HG02759 (cell line): ENCODE data around the gene TRDN.

Experiments
- ATAC-seq: cut with Tn5 transposase; IDR thresholded peaks from one replicate; pipeline ENCODE4 v1.9.1; 2021; ENCODE audit warnings: mild to moderate bottlenecking, moderate library complexity; ENCODE audit not compliant: unreplicated experiment

TRDN gene

GRCh38 chr6:123201869-123202372, 434.8 kb downstream of the TRDN start:
- ATAC-seq = no peak

- ATAC-seq = no peak
These were observed 443.5 kb downstream of the TRDN start for GRCh38 chr6:123193298-123193697.

GRCh38 chr6:123189816-123190215, 446.9 kb downstream of the TRDN start:
- ATAC-seq = no peak

- ATAC-seq = no peak
These were observed 453.8 kb downstream of the TRDN start for GRCh38 chr6:123182998-123183397.

GRCh38 chr6:123176706-123177105, 460.0 kb downstream of the TRDN start:
- no peak for ATAC-seq

- no peak for ATAC-seq
These were observed 465.2 kb downstream of the TRDN start for GRCh38 chr6:123171341-123172115.

GRCh38 chr6:123169774-123170095, 467.0 kb downstream of the TRDN start:
- no peak for ATAC-seq

GRCh38 chr6:123168892-123169773, 467.6 kb downstream of the TRDN start:
- no peak for ATAC-seq

- ATAC-seq = no peak
These were observed 468.3 kb downstream of the TRDN start for GRCh38 chr6:123168466-123168865.
